Natural killer cell (primary cell): ENCODE results near the gene PGLYRP4. TPM values are rescaled to one million over a fixed set of nuclear protein-coding genes. Genes with fewer than 3 reads are reported as not detected.

ENCODE experiments used
- ATAC-seq, 3 donors: fragments of 150-1000 bp in 2 of 3; fragments of 200-7000 bp in 1 of 3; cut with Tn5 transposase; 1 replicate in 1 of 3; 2 replicates in 2 of 3; pipeline ENCODE4 v1.10.0; 2021; ENCODE audit warnings: mild to moderate bottlenecking in 2 of 3, moderate library complexity in 2 of 3
- DNase-seq, 2 donors: peaks; one replicate each; pipeline versions ENCODE4 v3.0.0 to v3.0.0-alpha.2; 2013 to 2021; ENCODE audit warnings: mixed read lengths in 1 of 2
- H3K27ac ChIP-seq: one replicate; pipeline ENCODE4 v1.5.1; 2013; ENCODE audit warnings: mild to moderate bottlenecking, low read length
- H3K27me3 ChIP-seq: one replicate; pipeline ENCODE4 v1.6.1; 2013; ENCODE audit warnings: low read length; ENCODE audit not compliant: control insufficient read depth, insufficient read depth
- H3K36me3 ChIP-seq: one replicate; pipeline ENCODE4 v1.6.1; 2013; ENCODE audit warnings: low read length; ENCODE audit not compliant: control insufficient read depth, insufficient read depth
- H3K4me1 ChIP-seq: one replicate; pipeline ENCODE4 v1.6.1; 2013; ENCODE audit warnings: low read length; ENCODE audit not compliant: control insufficient read depth, insufficient read depth
- H3K4me3 ChIP-seq: one replicate; pipeline ENCODE4 v1.5.1; 2013; ENCODE audit warnings: low read length
- H3K9me3 ChIP-seq: one replicate; pipeline ENCODE4 v1.6.1; 2013; ENCODE audit warnings: low read length; ENCODE audit not compliant: control insufficient read depth, insufficient read depth
- H3K27ac Mint-ChIP-seq, 2 donors: one replicate each; pipeline ENCODE4 v1.8.0; 2022; ENCODE audit warnings: mild to moderate bottlenecking in 2 of 2, mixed read lengths in 2 of 2, moderate library complexity in 1 of 2
- H3K27me3 Mint-ChIP-seq, 2 donors: one replicate each; pipeline ENCODE4 v1.8.0; 2022; ENCODE audit warnings: low read depth in 2 of 2, mixed read lengths in 2 of 2
- H3K36me3 Mint-ChIP-seq: one replicate; pipeline ENCODE4 v1.8.0; 2022; ENCODE audit warnings: mixed read lengths
- H3K4me1 Mint-ChIP-seq, 2 donors: one replicate each; pipeline ENCODE4 v1.8.0; 2022; ENCODE audit warnings: mixed read lengths in 2 of 2
- H3K4me3 Mint-ChIP-seq: one replicate; pipeline ENCODE4 v1.8.0; 2022; ENCODE audit warnings: mild to moderate bottlenecking, moderate library complexity, mixed read lengths
- H3K9me3 Mint-ChIP-seq, 2 donors: one replicate each; pipeline ENCODE4 v1.8.0; 2022; ENCODE audit warnings: mixed read lengths in 2 of 2
- WGBS: methylation state at CpG from one replicate; pipeline ENCODE4 v1.1.7; 2013; ENCODE audit warnings: missing lambda C conversion rate; ENCODE audit not compliant: insufficient coverage; 5-methylcytosine and 5-hydroxymethylcytosine counted together
- intact Hi-C: fragments of 100-400 bp; cut with micrococcal nuclease; formaldehyde crosslinking; loops from one replicate; pipeline ENCODE4 v1.14.2; 2022
- total RNA-seq, 4 donors: library from RNA; stranded (reverse); fragments of 120-200 nt in 1 of 4; gene quantifications; one replicate each; pipeline versions ENCODE4 v1.2.3 to v1.2.4, GENCODE V29; 2013 to 2022
- TF ChIP-seq, protein P1 (sequence below): fragments of 200-600 bp; IDR thresholded peaks from one replicate; pipeline ENCODE4 v1.8.0; 2022; ENCODE audit warnings: antibody characterized with exemption

Gene PGLYRP4
- total RNA-seq, 3 donors from 2014 or later (not counting 1 experiment from before 2014, with no cell fraction given): not detected

DNA sequence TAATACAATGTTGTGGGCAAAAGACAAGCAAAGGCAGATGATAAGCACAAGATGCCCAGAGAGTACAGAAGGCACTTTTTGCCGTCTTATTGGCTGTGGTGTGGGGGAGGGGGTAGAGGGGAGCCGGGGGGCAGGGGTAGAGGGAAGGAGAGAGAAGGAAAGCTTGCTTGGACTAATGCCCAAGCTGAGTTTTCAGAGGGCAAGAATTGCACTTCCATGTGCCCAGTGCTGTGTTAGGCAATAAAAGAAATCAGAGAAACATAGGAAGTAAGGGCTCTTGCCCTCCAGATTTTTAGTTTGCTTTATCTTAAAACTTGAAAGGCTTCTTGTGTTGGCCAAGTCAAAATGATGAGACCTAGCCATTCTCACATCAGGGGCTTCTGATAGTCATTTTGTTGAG is 18.4 kb upstream of the PGLYRP4 start:
- Mint-ChIP-seq H3K27ac (no peak overlapping the region), H3K27me3 (peaks cover 16 to 32% of the 10 kb centered on the region in 2 donors), H3K9me3 (no peaks in the 10 kb centered on the region), H3K4me3 (no peak overlapping the region), H3K36me3 (no peaks in the 10 kb centered on the region), H3K4me1 (no peaks in the 10 kb centered on the region)
- Histone ChIP-seq H3K4me3 (no peak overlapping the region), H3K36me3 (no peaks in the 10 kb centered on the region), H3K27me3 (no peaks in the 10 kb centered on the region), H3K9me3 (no peaks in the 10 kb centered on the region), H3K27ac (no peak overlapping the region), H3K4me1 (no peaks in the 10 kb centered on the region)
- WGBS: 76% methylated on average over 2 of the region's 2 CpGs
- intact Hi-C loops: no loop called here
- TF ChIP-seq, protein P1, sequence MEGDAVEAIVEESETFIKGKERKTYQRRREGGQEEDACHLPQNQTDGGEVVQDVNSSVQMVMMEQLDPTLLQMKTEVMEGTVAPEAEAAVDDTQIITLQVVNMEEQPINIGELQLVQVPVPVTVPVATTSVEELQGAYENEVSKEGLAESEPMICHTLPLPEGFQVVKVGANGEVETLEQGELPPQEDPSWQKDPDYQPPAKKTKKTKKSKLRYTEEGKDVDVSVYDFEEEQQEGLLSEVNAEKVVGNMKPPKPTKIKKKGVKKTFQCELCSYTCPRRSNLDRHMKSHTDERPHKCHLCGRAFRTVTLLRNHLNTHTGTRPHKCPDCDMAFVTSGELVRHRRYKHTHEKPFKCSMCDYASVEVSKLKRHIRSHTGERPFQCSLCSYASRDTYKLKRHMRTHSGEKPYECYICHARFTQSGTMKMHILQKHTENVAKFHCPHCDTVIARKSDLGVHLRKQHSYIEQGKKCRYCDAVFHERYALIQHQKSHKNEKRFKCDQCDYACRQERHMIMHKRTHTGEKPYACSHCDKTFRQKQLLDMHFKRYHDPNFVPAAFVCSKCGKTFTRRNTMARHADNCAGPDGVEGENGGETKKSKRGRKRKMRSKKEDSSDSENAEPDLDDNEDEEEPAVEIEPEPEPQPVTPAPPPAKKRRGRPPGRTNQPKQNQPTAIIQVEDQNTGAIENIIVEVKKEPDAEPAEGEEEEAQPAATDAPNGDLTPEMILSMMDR: no peak
- ATAC-seq (no peak), DNase-seq (no peak)

DNA sequence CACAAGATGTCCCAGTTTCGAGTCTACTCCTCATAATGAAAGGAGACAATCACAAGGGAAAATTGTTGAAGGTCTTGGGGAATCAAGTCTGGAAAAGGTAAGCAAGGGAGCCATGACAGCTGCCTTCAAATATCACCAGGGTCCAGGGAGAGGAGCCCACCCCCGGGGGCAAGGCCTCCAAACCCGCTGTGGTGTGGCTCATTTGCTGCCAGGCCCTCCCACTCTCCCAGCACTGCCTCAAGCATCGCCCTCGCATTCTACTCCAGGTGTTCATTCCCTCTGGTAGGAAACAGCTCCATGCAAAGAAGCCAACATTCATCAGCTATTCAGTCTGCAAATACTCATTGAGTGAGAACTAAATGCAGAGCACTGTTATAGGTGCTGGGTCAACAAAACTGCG is 17.6 kb upstream of the PGLYRP4 start:
- Histone ChIP-seq H3K4me1 (no peaks in the 10 kb centered on the region), H3K27me3 (no peaks in the 10 kb centered on the region), H3K27ac (no peak overlapping the region), H3K4me3 (no peak overlapping the region), H3K9me3 (no peaks in the 10 kb centered on the region), H3K36me3 (no peaks in the 10 kb centered on the region)
- H3K27ac Mint-ChIP-seq: no peak overlapping the region
- DNase-seq (no peak), ATAC-seq (no peak)
- H3K36me3 Mint-ChIP-seq: no peaks in the 10 kb centered on the region
- WGBS: 77% methylated on average over 5 of the region's 6 CpGs
- intact Hi-C loops: no loop called here
- no peaks in the 10 kb centered on the region for H3K4me1 Mint-ChIP-seq
- H3K4me3 Mint-ChIP-seq: no peak overlapping the region
- TF ChIP-seq, protein P1: no peak
- H3K9me3 Mint-ChIP-seq: no peaks in the 10 kb centered on the region
- peaks cover 12 to 32% of the 10 kb centered on the region in 2 donors for H3K27me3 Mint-ChIP-seq

DNA sequence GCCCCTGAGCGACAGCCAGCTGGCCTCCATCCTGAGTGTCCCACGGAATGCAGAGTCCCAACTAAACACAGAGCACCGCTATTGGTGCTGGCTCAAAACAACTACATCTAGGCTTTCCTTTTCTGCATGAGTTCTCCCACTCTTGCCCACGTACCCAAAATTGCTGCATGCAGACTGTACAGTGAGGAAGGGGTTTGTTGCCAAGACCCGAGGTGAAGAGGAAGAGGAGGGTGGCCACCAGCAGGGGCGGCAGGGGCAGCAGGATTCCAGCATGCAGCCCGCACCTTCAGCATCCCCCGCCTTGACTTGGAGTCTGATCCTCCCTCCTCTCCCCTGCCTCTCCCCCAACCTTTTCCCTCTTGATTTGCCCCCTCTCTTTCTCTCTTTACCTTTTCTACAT is 17.1 kb upstream of the PGLYRP4 start:
- Histone ChIP-seq H3K4me3 (no peak overlapping the region), H3K9me3 (no peaks in the 10 kb centered on the region), H3K4me1 (no peaks in the 10 kb centered on the region), H3K27me3 (no peaks in the 10 kb centered on the region), H3K36me3 (no peaks in the 10 kb centered on the region), H3K27ac (no peak overlapping the region)
- peaks cover 12 to 27% of the 10 kb centered on the region in 2 donors for H3K27me3 Mint-ChIP-seq
- no peaks in the 10 kb centered on the region for H3K36me3 Mint-ChIP-seq
- intact Hi-C loops: no loop called here
- DNase-seq (no peak), ATAC-seq (no peak)
- no peak overlapping the region for H3K4me3 Mint-ChIP-seq
- no peaks in the 10 kb centered on the region for H3K9me3 Mint-ChIP-seq
- TF ChIP-seq, protein P1: no peak
- 89% methylated on average over 8 of the region's 8 CpGs for WGBS
- H3K4me1 Mint-ChIP-seq: no peaks in the 10 kb centered on the region
- H3K27ac Mint-ChIP-seq: no peak overlapping the region
